IMR-90 (cell line): ENCODE data around the gene SPATA17. TPM values are rescaled to one million over a fixed set of nuclear protein-coding genes. Genes with fewer than 3 reads are reported as not detected.

Source experiments
- ATAC-seq: fragments of 200-7000 bp; cut with Tn5 transposase; 2 replicates; pipeline ENCODE4 v1.9.1; 2020; ENCODE audit warnings: low read depth, mild to moderate bottlenecking, moderate library complexity
- BruUV-seq: library from RNA; stranded (reverse); fragments of 400-500 nt; replicated peaks from 2 replicates; lab custom pipeline; 2021; lab: Mats Ljungman, UMichigan
- CTCF ChIA-PET: fragments of 300-600 bp; formaldehyde crosslinking; extraction: SDS; loops from one replicate; lab custom pipeline; 2021; ENCODE audit warnings: antibody characterized with exemption; lab: Yijun Ruan, JAX
- POLR2A ChIA-PET: fragments of 300-600 bp; sonication (Branson Sonifier 250); formaldehyde crosslinking; loops from one replicate; lab custom pipeline; 2022; ENCODE audit warnings: antibody characterized with exemption; ENCODE audit not compliant: unreplicated experiment; lab: Charles Lee
- DNase-seq: peaks from one replicate; pipeline ENCODE4 v3.0.0; 2013
- H2AFZ ChIP-seq: replicated peaks from 2 replicates; pipeline ENCODE3; 2013; ENCODE audit warnings: low read length, mild to moderate bottlenecking; ENCODE audit not compliant: poor library complexity
- H2AK5ac ChIP-seq: 2 replicates; pipeline ENCODE4 v1.6.1; 2013; ENCODE audit warnings: low read depth, low read length, inconsistent platforms
- H2AK9ac ChIP-seq: replicated peaks from 2 replicates; pipeline ENCODE3; 2013; ENCODE audit warnings: mild to moderate bottlenecking, low read depth, low read length, moderate library complexity; ENCODE audit not compliant: poor library complexity
- H2BK120ac ChIP-seq: 2 replicates; pipeline ENCODE4 v1.6.1; 2013; ENCODE audit warnings: low read depth, low read length, inconsistent platforms
- H2BK15ac ChIP-seq: 3 replicates; pipeline ENCODE4 v1.6.1; 2013; ENCODE audit warnings: low read depth, low read length, inconsistent platforms
- H2BK20ac ChIP-seq: 2 replicates; pipeline ENCODE4 v1.6.1; 2013; ENCODE audit warnings: low read depth, mild to moderate bottlenecking, inconsistent platforms, low read length, moderate library complexity
- H2BK5ac ChIP-seq: 2 replicates; pipeline ENCODE4 v1.6.1; 2013; ENCODE audit warnings: mild to moderate bottlenecking, low read depth, low read length, inconsistent platforms; ENCODE audit not compliant: poor library complexity, severe bottlenecking
- H3K14ac ChIP-seq: replicated peaks from 2 replicates; pipeline ENCODE4 v1.6.1; 2013; ENCODE audit warnings: low read depth, low read length, inconsistent platforms
- H3K18ac ChIP-seq: 2 replicates; pipeline ENCODE4 v1.6.1; 2013; ENCODE audit warnings: low read depth, low read length, control low read depth
- H3K23ac ChIP-seq: 2 replicates; pipeline ENCODE4 v1.6.1; 2013; ENCODE audit warnings: low read depth, low read length, inconsistent platforms
- H3K27ac ChIP-seq: 2 replicates; pipeline ENCODE4 v1.5.1; 2013; ENCODE audit warnings: mild to moderate bottlenecking, control low read depth, low read length; ENCODE audit not compliant: insufficient read depth
- H3K27me3 ChIP-seq: 2 replicates; pipeline ENCODE4 v1.6.1; 2013; ENCODE audit warnings: low read length; ENCODE audit not compliant: control insufficient read depth, insufficient read depth
- H3K36me3 ChIP-seq: 2 replicates; pipeline ENCODE4 v1.6.1; 2013; ENCODE audit warnings: low read length, mixed read lengths; ENCODE audit not compliant: control insufficient read depth, insufficient read depth
- H3K4ac ChIP-seq: 2 replicates; pipeline ENCODE4 v1.6.1; 2013; ENCODE audit warnings: low read depth, low read length, inconsistent platforms
- H3K4me1 ChIP-seq: 2 replicates; pipeline ENCODE4 v1.6.1; 2013; ENCODE audit warnings: low read length, mixed read lengths; ENCODE audit not compliant: control insufficient read depth, insufficient read depth
- H3K4me2 ChIP-seq: 2 replicates; pipeline ENCODE4 v1.6.1; 2013; ENCODE audit warnings: low read depth, mild to moderate bottlenecking, control low read depth, low read length, moderate library complexity
- H3K4me3 ChIP-seq: 2 replicates; pipeline ENCODE4 v1.5.1; 2013; ENCODE audit warnings: low read depth, mild to moderate bottlenecking, control low read depth, low read length, moderate library complexity; ENCODE audit not compliant: insufficient read depth
- H3K56ac ChIP-seq: 2 replicates; pipeline ENCODE4 v1.6.1; 2013; ENCODE audit warnings: low read length, inconsistent platforms; ENCODE audit not compliant: insufficient read depth; ENCODE audit errors: extremely low read depth
- H3K79me1 ChIP-seq, 2 experiments: 2 replicates each; pipeline ENCODE4 v1.6.1; 2013; ENCODE audit warnings: low read length in 2 of 2, inconsistent platforms in 1 of 2, low read depth in 1 of 2
- H3K9ac ChIP-seq: 2 replicates; pipeline ENCODE4 v1.6.1; 2013; ENCODE audit warnings: low read depth, low read length, control low read depth
- H3K9me1 ChIP-seq: 2 replicates; pipeline ENCODE4 v1.6.1; 2013; ENCODE audit warnings: low read length, inconsistent platforms; ENCODE audit not compliant: insufficient read depth
- H3K9me3 ChIP-seq: 2 replicates; pipeline ENCODE4 v1.6.1; 2013; ENCODE audit warnings: low read length; ENCODE audit not compliant: control insufficient read depth, insufficient read depth
- H4K20me1 ChIP-seq: 2 replicates; pipeline ENCODE4 v1.6.1; 2013; ENCODE audit warnings: low read length, inconsistent platforms; ENCODE audit not compliant: insufficient read depth
- H4K5ac ChIP-seq: 2 replicates; pipeline ENCODE4 v1.6.1; 2013; ENCODE audit warnings: mild to moderate bottlenecking, low read depth, low read length, control low read depth
- H4K8ac ChIP-seq, 2 experiments: 2 replicates each; pipeline ENCODE4 v1.6.1; 2013; ENCODE audit warnings: low read depth in 2 of 2, low read length in 2 of 2, control low read depth in 1 of 2, inconsistent platforms in 1 of 2
- H4K91ac ChIP-seq: 2 replicates; pipeline ENCODE4 v1.6.1; 2013; ENCODE audit warnings: low read depth, low read length, inconsistent platforms; ENCODE audit not compliant: insufficient read depth
- CEBPB ChIP-seq: IDR thresholded peaks from 2 replicates; pipeline ENCODE4 v1.6.1; 2012; ENCODE audit warnings: low read depth, low read length, improper control_type of control experiment
- CHD1 ChIP-seq: IDR thresholded peaks from 2 replicates; pipeline ENCODE4 v1.6.1; 2012; ENCODE audit warnings: low read depth, low read length, improper control_type of control experiment
- MAFK ChIP-seq: IDR thresholded peaks from 2 replicates; pipeline ENCODE4 v1.6.1; 2012; ENCODE audit warnings: low read depth, low read length, improper control_type of control experiment
- POLR2A ChIP-seq: IDR thresholded peaks from 2 replicates; pipeline ENCODE4 v1.6.1; 2012; ENCODE audit warnings: mild to moderate bottlenecking, low read depth, low read length
- RAD21 ChIP-seq: IDR thresholded peaks from 2 replicates; pipeline ENCODE4 v1.6.1; 2012; ENCODE audit warnings: low read length, improper control_type of control experiment
- RCOR1 ChIP-seq: IDR thresholded peaks from 2 replicates; pipeline ENCODE4 v1.6.1; 2012; ENCODE audit warnings: mild to moderate bottlenecking, low read length, improper control_type of control experiment; ENCODE audit not compliant: insufficient replicate concordance
- RFX5 ChIP-seq: IDR thresholded peaks from 2 replicates; pipeline ENCODE4 v1.8.0; 2012; ENCODE audit warnings: low read depth, mild to moderate bottlenecking, low read length, moderate library complexity
- SMC3 ChIP-seq: fragments of 150-350 bp; IDR thresholded peaks from 2 replicates; pipeline ENCODE4 v1.6.1; 2016; ENCODE audit warnings: low read depth, mild to moderate bottlenecking, antibody characterized with exemption, low read length, moderate library complexity
- WGBS, 2 experiments: methylation state at CpG; one replicate each; pipeline versions ENCODE4 v1.1.5 to v1.1.7; 2013; ENCODE audit warnings: missing lambda C conversion rate in 2 of 2; ENCODE audit not compliant: insufficient read length in 1 of 2; ENCODE audit errors: extremely low coverage in 2 of 2; 5-methylcytosine and 5-hydroxymethylcytosine counted together
- dilution Hi-C: fragments of 300-500 bp; cut with HindIII; formaldehyde crosslinking; loops from one replicate; pipeline ENCODE4 v1.14.3; 2018; ENCODE audit warnings: low sequenced_read_pairs; ENCODE audit not compliant: unreplicated experiment
- in situ Hi-C: fragments of 300-500 bp; cut with MboI; formaldehyde crosslinking; loops from 3 replicates; pipeline ENCODE4 v1.14.3; 2019; ENCODE audit warnings: low sequenced_read_pairs, inconsistent platforms, mixed read lengths
- intact Hi-C: fragments of 100-400 bp; cut with micrococcal nuclease; formaldehyde crosslinking; loops from 2 replicates; pipeline ENCODE4 v1.10.0; 2022
- polyA plus RNA-seq, 3 experiments: library from polyadenylated mRNA; depleted of rRNA; stranded (reverse); fragments of >200 nt; gene quantifications; 2 replicates each; pipeline ENCODE4 v1.2.3, GENCODE V29; 2012; ENCODE audit warnings: low replicate concordance in 1 of 3
- total RNA-seq: library from RNA; depleted of rRNA; stranded (reverse); fragments of >200 nt; gene quantifications from 2 replicates; pipeline ENCODE4 v1.2.3, GENCODE V29; 2012
- TF ChIP-seq, protein P1 (sequence below): fragments of 150-350 bp; IDR thresholded peaks from 2 replicates; pipeline ENCODE4 v1.6.1; 2016; ENCODE audit warnings: low read depth, mild to moderate bottlenecking, low read length, moderate library complexity, borderline replicate concordance
- TF ChIP-seq, protein P2 (sequence below): conservative IDR thresholded peaks from 2 replicates; pipeline ENCODE4 v1.5.1; 2012; ENCODE audit warnings: mild to moderate bottlenecking, low read depth, low read length, improper control_type of control experiment

The SPATA17 gene
- total and polyA plus RNA-seq, 2 of the 4 experiments (the other 2 are of a cell fraction): 0.03 to 0.18 TPM

DNA sequence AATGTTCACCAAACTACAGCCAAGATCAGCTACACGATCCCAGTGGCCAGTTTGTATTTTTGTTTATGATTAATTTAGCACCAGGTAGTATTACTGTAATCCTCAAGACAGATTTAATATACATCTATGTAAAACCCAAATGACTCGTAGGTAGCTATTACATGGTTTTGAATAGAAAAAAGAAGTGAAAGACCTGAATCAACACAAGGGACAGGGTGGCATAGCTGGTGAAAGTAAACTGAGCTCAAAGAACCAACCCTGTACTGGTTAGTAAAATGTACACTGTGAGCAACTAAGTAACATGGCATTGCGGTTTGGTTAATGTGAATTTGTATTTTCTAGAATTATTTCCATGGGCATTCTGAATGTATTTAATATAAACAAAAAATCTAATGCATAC is 9.1 kb upstream of the SPATA17 start:
- CTCF ChIA-PET: interaction anchor here (1.0 kb wide), 1 partner anchor 13 kb away, joined by 3 read pairs; no protein-coding TSS in a partner anchor
- in situ Hi-C loops: no loop called here
- WGBS, 2 experiments: no CpG with 5 or more reads among the region's 3 CpGs

More for the DNA sequence above, 9.1 kb upstream of the SPATA17 start:
- Histone ChIP-seq H3K14ac (no peak overlapping the region), H3K27ac (no peak overlapping the region), H3K18ac (no peak overlapping the region), H4K8ac (no peak overlapping the region), H3K9ac (no peak overlapping the region), H3K4ac (no peak overlapping the region), H2BK5ac (no peak overlapping the region), H3K4me1 (no peaks in the 10 kb centered on the region), H3K36me3 (peaks cover 7% of the 10 kb centered on the region), H3K4me3 (no peak overlapping the region), H2BK15ac (no peak overlapping the region), H3K79me1 (peaks cover 7 to 34% of the 10 kb centered on the region in 2 experiments; a peak in 3 of 4 replicates), H2BK20ac (no peak overlapping the region), H2BK120ac (no peak overlapping the region), H3K23ac (no peak overlapping the region), H4K20me1 (peaks cover 2% of the 10 kb centered on the region; the same call in 1 of the 2 replicates), H2AK9ac (no peak overlapping the region), H3K27me3 (no peaks in the 10 kb centered on the region), H4K91ac (no peak overlapping the region), H4K5ac (no peak overlapping the region), H3K56ac (no peak overlapping the region), H2AFZ (no peak overlapping the region), H3K4me2 (no peak overlapping the region), H3K9me1 (peaks cover 3% of the 10 kb centered on the region), H3K9me3 (no peaks in the 10 kb centered on the region), H2AK5ac (no peak overlapping the region)
- intact Hi-C loops (no loop called here), dilution Hi-C loops (no loop called here)
- DNase-seq (no peak), ATAC-seq (no peak)
- BruUV-seq: no TSS peak
- POLR2A ChIA-PET: no interaction called here
- TF ChIP-seq SMC3 (no peak), RCOR1 (no peak), CEBPB (no peak), RFX5 (no peak), MAFK (no peak), CHD1 (no peak), RAD21 (no peak), POLR2A (no peak)
- TF ChIP-seq, protein P1, sequence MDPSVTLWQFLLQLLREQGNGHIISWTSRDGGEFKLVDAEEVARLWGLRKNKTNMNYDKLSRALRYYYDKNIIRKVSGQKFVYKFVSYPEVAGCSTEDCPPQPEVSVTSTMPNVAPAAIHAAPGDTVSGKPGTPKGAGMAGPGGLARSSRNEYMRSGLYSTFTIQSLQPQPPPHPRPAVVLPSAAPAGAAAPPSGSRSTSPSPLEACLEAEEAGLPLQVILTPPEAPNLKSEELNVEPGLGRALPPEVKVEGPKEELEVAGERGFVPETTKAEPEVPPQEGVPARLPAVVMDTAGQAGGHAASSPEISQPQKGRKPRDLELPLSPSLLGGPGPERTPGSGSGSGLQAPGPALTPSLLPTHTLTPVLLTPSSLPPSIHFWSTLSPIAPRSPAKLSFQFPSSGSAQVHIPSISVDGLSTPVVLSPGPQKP: no peak
- TF ChIP-seq, protein P2, sequence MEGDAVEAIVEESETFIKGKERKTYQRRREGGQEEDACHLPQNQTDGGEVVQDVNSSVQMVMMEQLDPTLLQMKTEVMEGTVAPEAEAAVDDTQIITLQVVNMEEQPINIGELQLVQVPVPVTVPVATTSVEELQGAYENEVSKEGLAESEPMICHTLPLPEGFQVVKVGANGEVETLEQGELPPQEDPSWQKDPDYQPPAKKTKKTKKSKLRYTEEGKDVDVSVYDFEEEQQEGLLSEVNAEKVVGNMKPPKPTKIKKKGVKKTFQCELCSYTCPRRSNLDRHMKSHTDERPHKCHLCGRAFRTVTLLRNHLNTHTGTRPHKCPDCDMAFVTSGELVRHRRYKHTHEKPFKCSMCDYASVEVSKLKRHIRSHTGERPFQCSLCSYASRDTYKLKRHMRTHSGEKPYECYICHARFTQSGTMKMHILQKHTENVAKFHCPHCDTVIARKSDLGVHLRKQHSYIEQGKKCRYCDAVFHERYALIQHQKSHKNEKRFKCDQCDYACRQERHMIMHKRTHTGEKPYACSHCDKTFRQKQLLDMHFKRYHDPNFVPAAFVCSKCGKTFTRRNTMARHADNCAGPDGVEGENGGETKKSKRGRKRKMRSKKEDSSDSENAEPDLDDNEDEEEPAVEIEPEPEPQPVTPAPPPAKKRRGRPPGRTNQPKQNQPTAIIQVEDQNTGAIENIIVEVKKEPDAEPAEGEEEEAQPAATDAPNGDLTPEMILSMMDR: no peak
